NCI-H774 (cell line): Measurements from ENCODE around the gene MSANTD2.

Source experiments
- DNase-seq: peaks from one replicate; lab custom pipeline; 2025; lab: John Stamatoyannopoulos, UW

The MSANTD2 gene

GRCh38 chr11:124817036-124817435, 16.8 kb upstream of the MSANTD2 start:
- DNase-seq: no peak

- no peak for DNase-seq
Measured at GRCh38 chr11:124814739-124815138, 14.5 kb upstream of the MSANTD2 start.

- DNase-seq: no peak
Measured at GRCh38 chr11:124812876-124813275, 12.7 kb upstream of the MSANTD2 start.

- no peak for DNase-seq
Measured at GRCh38 chr11:124811399-124812125, 11.4 kb upstream of the MSANTD2 start.

- no peak for DNase-seq
Measured at GRCh38 chr11:124807660-124808270, 7.6 kb upstream of the MSANTD2 start.

GRCh38 chr11:124807201-124807600, 7.0 kb upstream of the MSANTD2 start:
- DNase-seq: no peak

- DNase-seq: no peak
Measured at GRCh38 chr11:124804884-124805283, 4.7 kb upstream of the MSANTD2 start.

- DNase-seq: no peak
Measured at GRCh38 chr11:124801636-124802312, 1.6 kb upstream of the MSANTD2 start.

GRCh38 chr11:124801014-124801413, 808 bp upstream of the MSANTD2 start:
- DNase-seq: no peak

GRCh38 chr11:124799348-124800225, 619 bp downstream of the MSANTD2 start:
- no peak for DNase-seq

GRCh38 chr11:124798991-124799347, 1.2 kb downstream of the MSANTD2 start:
- DNase-seq: no peak

GRCh38 chr11:124796312-124796711, 3.9 kb downstream of the MSANTD2 start:
- no peak for DNase-seq

- peak; percentile 16 for DNase-seq
Measured at GRCh38 chr11:124793466-124794278, 6.5 kb downstream of the MSANTD2 start.

- DNase-seq: no peak
Measured at GRCh38 chr11:124791626-124792341, 8.4 kb downstream of the MSANTD2 start.

- no peak for DNase-seq
Measured at GRCh38 chr11:124788521-124788920, 11.7 kb downstream of the MSANTD2 start.

- DNase-seq: no peak
Measured at GRCh38 chr11:124784051-124784450, 16.2 kb downstream of the MSANTD2 start.

GRCh38 chr11:124783002-124783401, 17.2 kb downstream of the MSANTD2 start:
- no peak for DNase-seq

GRCh38 chr11:124779568-124779967, 20.6 kb downstream of the MSANTD2 start:
- DNase-seq: no peak

GRCh38 chr11:124778281-124778680, 21.9 kb downstream of the MSANTD2 start:
- DNase-seq: no peak

- DNase-seq: no peak
Measured at GRCh38 chr11:124776865-124777645, 23.2 kb downstream of the MSANTD2 start.
